Endothelial cell of umbilical vein (primary cell): Measurements from ENCODE around the gene RIC8B. TPM values are rescaled to one million over a fixed set of nuclear protein-coding genes. Genes with fewer than 3 reads are reported as not detected.

Source experiments
- BruUV-seq: library from RNA; stranded (reverse); fragments of 400-500 nt; replicated peaks from 2 replicates; lab custom pipeline; 2021; lab: Mats Ljungman, UMichigan
- CTCF ChIA-PET: fragments of 300-600, 350-600 bp; sonication (Branson Sonifier 250); formaldehyde crosslinking; loops from one replicate; lab custom pipeline; 2021; ENCODE audit warnings: antibody characterized with exemption, inconsistent platforms; lab: Charles Lee
- POLR2A ChIA-PET: fragments of 300-600, 350-600 bp; sonication (Branson Sonifier 250); formaldehyde crosslinking; loops from one replicate; lab custom pipeline; 2021; ENCODE audit warnings: antibody characterized with exemption, inconsistent platforms; lab: Charles Lee
- DNase-seq: peaks from one replicate; pipeline ENCODE4 v3.0.0-alpha.2; 2011; ENCODE audit warnings: low read depth, low spot score
- FAIRE-seq: peaks from 2 replicates; lab custom pipeline; 2011; peaks lifted over from hg19 to GRCh38; lab: Jason Lieb, UNC
- H2AFZ ChIP-seq: 2 replicates; pipeline ENCODE4 v1.6.0; 2012; ENCODE audit warnings: low read depth, low read length, control low read depth, inconsistent platforms
- H3K27ac ChIP-seq: 2 replicates; pipeline ENCODE4 v1.5.1; 2011; ENCODE audit warnings: low read depth, mild to moderate bottlenecking, control low read depth, low read length, moderate library complexity; ENCODE audit not compliant: insufficient read depth
- H3K27me3 ChIP-seq, 2 experiments: 2 replicates each; pipeline versions ENCODE4 v1.6.0 to v1.6.1; 2011; ENCODE audit warnings: low read length in 2 of 2, mixed read lengths in 1 of 2; ENCODE audit not compliant: control insufficient read depth in 2 of 2, insufficient read depth in 2 of 2
- H3K36me3 ChIP-seq, 2 experiments: 2 replicates in 1 of 2; 3 replicates in 1 of 2; pipeline ENCODE4 v1.5.1; 2011; ENCODE audit warnings: low read length in 2 of 2, mild to moderate bottlenecking in 1 of 2, moderate library complexity in 1 of 2; ENCODE audit not compliant: control insufficient read depth in 2 of 2, insufficient read depth in 2 of 2; ENCODE audit errors: extremely low read depth in 1 of 2
- H3K4me1 ChIP-seq: 3 replicates; pipeline ENCODE4 v1.5.1; 2011; ENCODE audit warnings: mild to moderate bottlenecking, low read length; ENCODE audit not compliant: control insufficient read depth, insufficient read depth; ENCODE audit errors: extremely low read depth
- H3K4me2 ChIP-seq: 2 replicates; pipeline ENCODE4 v1.6.1; 2011; ENCODE audit warnings: low read length, control low read depth, mixed read lengths; ENCODE audit not compliant: insufficient read depth
- H3K4me3 ChIP-seq, 3 experiments: fragments of 200-600 bp in 1 of 3; sonication (generic), shearing (Covaris generic) in 1 of 3; replicated peaks in 1 of 3; 2 replicates each; pipeline ENCODE4 v1.5.1; 2011 to 2016; ENCODE audit warnings: control low read depth in 3 of 3, low read length in 3 of 3, mild to moderate bottlenecking in 2 of 3, inconsistent platforms in 1 of 3, low read depth in 1 of 3, moderate library complexity in 1 of 3; ENCODE audit not compliant: insufficient read depth in 1 of 3
- H3K79me2 ChIP-seq: 2 replicates; pipeline ENCODE4 v1.6.0; 2012; ENCODE audit warnings: low read length, inconsistent platforms; ENCODE audit not compliant: control insufficient read depth, insufficient read depth
- H3K9ac ChIP-seq: replicated peaks from 2 replicates; pipeline ENCODE3; 2011; ENCODE audit warnings: low read length, control low read depth; ENCODE audit not compliant: insufficient read depth; ENCODE audit errors: extremely low read depth
- H3K9me1 ChIP-seq: replicated peaks from 3 replicates; pipeline ENCODE4 v1.6.0; 2011; ENCODE audit warnings: mild to moderate bottlenecking, low read length; ENCODE audit not compliant: control insufficient read depth, insufficient read depth; ENCODE audit errors: extremely low read depth
- H3K9me3 ChIP-seq: replicated peaks from 2 replicates; pipeline ENCODE4 v1.5.1; 2012; ENCODE audit warnings: low read length, inconsistent platforms; ENCODE audit not compliant: control insufficient read depth, insufficient read depth
- H4K20me1 ChIP-seq: replicated peaks from 2 replicates; pipeline ENCODE3; 2011; ENCODE audit warnings: mild to moderate bottlenecking, low read length; ENCODE audit not compliant: control insufficient read depth, insufficient read depth; ENCODE audit errors: extremely low read depth
- EZH2 ChIP-seq: IDR thresholded peaks from 2 replicates; pipeline ENCODE4 v1.6.1; 2012; ENCODE audit warnings: borderline replicate concordance, low read depth, mild to moderate bottlenecking, moderate library complexity, low read length, inconsistent platforms; ENCODE audit not compliant: severe bottlenecking
- FOS ChIP-seq: IDR thresholded peaks from 2 replicates; pipeline ENCODE4 v1.6.1; 2011; ENCODE audit warnings: mild to moderate bottlenecking, low read length, moderate library complexity, borderline replicate concordance; ENCODE audit not compliant: insufficient read depth
- GATA2 ChIP-seq: IDR thresholded peaks from 2 replicates; pipeline ENCODE4 v1.7.0; 2011; ENCODE audit warnings: low read depth, mild to moderate bottlenecking, moderate library complexity, mixed read lengths, low read length; ENCODE audit not compliant: insufficient read length, insufficient read depth
- JUN ChIP-seq: IDR thresholded peaks from 2 replicates; pipeline ENCODE4 v1.6.1; 2011; ENCODE audit warnings: borderline replicate concordance, low read depth; ENCODE audit not compliant: insufficient read length, insufficient read depth
- MYC ChIP-seq: IDR thresholded peaks from one replicate; pipeline ENCODE4 v1.6.1; 2011; ENCODE audit warnings: mild to moderate bottlenecking, low read depth, low read length
- POLR2A ChIP-seq: IDR thresholded peaks from 2 replicates; pipeline ENCODE4 v1.6.1; 2012; ENCODE audit warnings: low read depth, mild to moderate bottlenecking, control low read depth, low read length
- POLR2AphosphoS5 ChIP-seq: IDR thresholded peaks from 2 replicates; pipeline ENCODE4 v1.6.1; 2012; ENCODE audit warnings: low read depth, mild to moderate bottlenecking, control low read depth, low read length, moderate library complexity; ENCODE audit not compliant: insufficient read depth
- dilution Hi-C: fragments of 300-500 bp; cut with MboI; formaldehyde crosslinking; loops from one replicate; pipeline ENCODE4 v1.15.0; 2019; ENCODE audit warnings: low sequenced_read_pairs; ENCODE audit not compliant: extremely low pct_ligation_motif_present
- intact Hi-C: fragments of 100-400 bp; cut with micrococcal nuclease; formaldehyde crosslinking; loops from one replicate; pipeline ENCODE4 v1.10.0; 2022
- polyA plus RNA-seq, 4 experiments: library from polyadenylated mRNA; depleted of rRNA in 3 of 4; stranded (reverse) in 3 of 4; unstranded in 1 of 4; fragments of >200 nt; gene quantifications; 2 replicates each; pipeline versions ENCODE4 v1.2.1 to v1.2.3, GENCODE V29; 2011 to 2012; ENCODE audit warnings: missing spikeins in 1 of 4
- total RNA-seq: library from RNA; stranded (reverse); gene quantifications from 2 replicates; pipeline ENCODE4 v1.2.3, GENCODE V29; 2021
- TF ChIP-seq, protein P1 (sequence below), 2 donors: IDR thresholded peaks; 1 replicate in 1 of 2; 2 replicates in 1 of 2; pipeline ENCODE4 v1.5.1; 2011; ENCODE audit warnings: low read length in 2 of 2, mild to moderate bottlenecking in 2 of 2, moderate library complexity in 2 of 2, control low read depth in 1 of 2, inconsistent platforms in 1 of 2, low read depth in 1 of 2; ENCODE audit not compliant: insufficient read depth in 1 of 2; ENCODE audit errors: extremely low read depth in 1 of 2
- TF ChIP-seq, protein P2 (sequence below): IDR thresholded peaks from 2 replicates; pipeline ENCODE4 v1.6.1; 2011; ENCODE audit not compliant: insufficient read depth, insufficient read length

RIC8B gene
- total and polyA plus RNA-seq, 2 donors (not counting 3 experiments of a cell fraction or from before 2014, with no cell fraction given), result 4.1 to 13.7 TPM

DNA sequence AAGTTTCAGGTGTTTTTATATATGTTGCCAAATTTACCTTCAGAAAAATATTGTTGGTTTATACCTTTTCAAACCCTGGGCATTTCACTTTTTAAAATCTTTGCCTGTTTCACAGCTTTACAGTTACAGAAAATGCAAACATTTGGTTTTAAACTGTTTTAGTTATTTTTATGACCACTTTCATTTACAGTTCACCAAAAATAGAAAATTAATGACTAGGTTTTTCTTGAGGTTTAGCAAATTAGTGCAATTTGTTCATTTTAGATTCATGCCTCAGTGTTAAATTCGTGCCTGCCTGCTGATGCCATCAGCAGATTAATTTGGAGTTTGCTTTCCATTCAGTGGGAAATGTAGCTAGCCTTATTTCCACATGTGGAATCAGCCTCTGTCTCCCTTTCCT lies 45.5 kb downstream of the RIC8B start:
- no peak overlapping the region for H3K4me2 ChIP-seq
- FAIRE-seq (no peak), DNase-seq (no peak)
- no peak overlapping the region for H3K27ac ChIP-seq
- ChIA-PET CTCF (interaction anchor here (1.0 kb wide), 1 partner anchor 22 kb away, joined by 3 read pairs; no protein-coding TSS in a partner anchor), POLR2A (no interaction called here)
- no TSS peak for BruUV-seq
- H3K4me3 ChIP-seq, result no peak overlapping the region
- H3K9ac ChIP-seq, result no peak overlapping the region
- intact Hi-C loops, result no loop called here
- peaks cover 0 to 2% of the 10 kb centered on the region in 2 experiments for H3K36me3 ChIP-seq
- no peaks in the 10 kb centered on the region for H3K27me3 ChIP-seq
- no peaks in the 10 kb centered on the region for H3K9me3 ChIP-seq
- no peaks in the 10 kb centered on the region for H3K9me1 ChIP-seq
- no peak overlapping the region for H2AFZ ChIP-seq
- TF ChIP-seq MYC, result no peak
- TF ChIP-seq POLR2AphosphoS5, result no peak
- TF ChIP-seq EZH2, result no peak
- no peak for TF ChIP-seq GATA2
- no peak for TF ChIP-seq POLR2A
- TF ChIP-seq, protein P1, sequence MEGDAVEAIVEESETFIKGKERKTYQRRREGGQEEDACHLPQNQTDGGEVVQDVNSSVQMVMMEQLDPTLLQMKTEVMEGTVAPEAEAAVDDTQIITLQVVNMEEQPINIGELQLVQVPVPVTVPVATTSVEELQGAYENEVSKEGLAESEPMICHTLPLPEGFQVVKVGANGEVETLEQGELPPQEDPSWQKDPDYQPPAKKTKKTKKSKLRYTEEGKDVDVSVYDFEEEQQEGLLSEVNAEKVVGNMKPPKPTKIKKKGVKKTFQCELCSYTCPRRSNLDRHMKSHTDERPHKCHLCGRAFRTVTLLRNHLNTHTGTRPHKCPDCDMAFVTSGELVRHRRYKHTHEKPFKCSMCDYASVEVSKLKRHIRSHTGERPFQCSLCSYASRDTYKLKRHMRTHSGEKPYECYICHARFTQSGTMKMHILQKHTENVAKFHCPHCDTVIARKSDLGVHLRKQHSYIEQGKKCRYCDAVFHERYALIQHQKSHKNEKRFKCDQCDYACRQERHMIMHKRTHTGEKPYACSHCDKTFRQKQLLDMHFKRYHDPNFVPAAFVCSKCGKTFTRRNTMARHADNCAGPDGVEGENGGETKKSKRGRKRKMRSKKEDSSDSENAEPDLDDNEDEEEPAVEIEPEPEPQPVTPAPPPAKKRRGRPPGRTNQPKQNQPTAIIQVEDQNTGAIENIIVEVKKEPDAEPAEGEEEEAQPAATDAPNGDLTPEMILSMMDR (IDR thresholded peaks at IDR 0.05; ENCODE audit: extremely low read depth in 1 of 2, insufficient read depth in 1 of 2, low read depth in 1 of 2, low read length in 2 of 2), result no peak
- TF ChIP-seq, protein P2, sequence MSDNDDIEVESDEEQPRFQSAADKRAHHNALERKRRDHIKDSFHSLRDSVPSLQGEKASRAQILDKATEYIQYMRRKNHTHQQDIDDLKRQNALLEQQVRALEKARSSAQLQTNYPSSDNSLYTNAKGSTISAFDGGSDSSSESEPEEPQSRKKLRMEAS, result no peak
- no peak for TF ChIP-seq FOS
- no peak for TF ChIP-seq JUN
- H3K4me1 ChIP-seq, result no peaks in the 10 kb centered on the region
- no peaks in the 10 kb centered on the region for H3K79me2 ChIP-seq
- dilution Hi-C loops, result no loop called here
- H4K20me1 ChIP-seq, result no peaks in the 10 kb centered on the region
